Measurements from ENCODE around the gene NINJ1. TPM values are rescaled to one million over a fixed set of nuclear protein-coding genes. Genes with fewer than 3 reads are reported as not detected.

NINJ1 gene
- total and polyA plus RNA-seq, 2 of the 13 experiments (the other 11 are each of a cell fraction or from before 2014, with no cell fraction given), result 81.2 to 92.1 TPM

- ATAC-seq (no peak), DNase-seq (ENCODE audit: low spot score) (no peak), FAIRE-seq (no peak)
- Histone ChIP-seq H3K27ac (ENCODE audit: extremely low read length, insufficient read depth, low read length) (no peak overlapping the region), H3K27me3 (ENCODE audit: control insufficient read depth in 1 of 2, insufficient read depth in 2 of 2, low read length in 2 of 2) (peaks cover 5 to 36% of the 10 kb centered on the region in 2 experiments), H3K4me3 (replicated peaks in 1 of 3; ENCODE audit: insufficient read depth in 1 of 3, low read depth in 2 of 3, low read length in 3 of 3) (no peak overlapping the region), H3K4me2 (ENCODE audit: low read depth, low read length) (no peak overlapping the region), H3K9ac (ENCODE audit: insufficient read depth, low read depth, low read length) (no peak overlapping the region), H4K20me1 (ENCODE audit: insufficient read depth, low read length) (no peaks in the 10 kb centered on the region), H3K36me3 (replicated peaks in 1 of 2; ENCODE audit: control insufficient read depth in 1 of 2, insufficient read depth in 2 of 2, low read length in 2 of 2) (no peaks in the 10 kb centered on the region), H2AFZ (ENCODE audit: low read length) (no peak overlapping the region), H3K9me3 (ENCODE audit: low read length) (no peaks in the 10 kb centered on the region), H3K79me2 (ENCODE audit: insufficient read depth, low read length) (no peaks in the 10 kb centered on the region), H3K4me1 (ENCODE audit: insufficient read depth, low read length) (peaks cover 23% of the 10 kb centered on the region)
- no TSS peak for BruUV-seq (replicated peaks)
- CTCF ChIA-PET (ENCODE audit: low intra/inter-chr PET ratio, low total read pairs), result no interaction called here
- intact Hi-C loops (cut with micrococcal nuclease; ENCODE audit: unreplicated experiment) (no loop called here), in situ Hi-C loops (cut with HindIII; ENCODE audit: extremely low pct_ligation_motif_present, low pct_unique_long_range_greater_than_20kb) (loop anchor here (25.0 kb wide), 1 partner anchor 264 kb away; no protein-coding TSS in a partner anchor)
- POLR2A ChIA-PET, result no interaction called here
- TF ChIP-seq ZBTB21 (CRISPR knock-in tag; IDR thresholded peaks at IDR 0.05) (no peak), SKIL (CRISPR knock-in tag; IDR thresholded peaks at IDR 0.05; ENCODE audit: borderline replicate concordance) (no peak), MNT (IDR thresholded peaks at IDR 0.05) (peak; percentile 29; the same call in 1 of the 2 replicates), BCL6 (CRISPR knock-in tag; IDR thresholded peaks at IDR 0.05) (peak; percentile 41; the same call in 1 of the 2 replicates), ZBTB39 (CRISPR knock-in tag; IDR thresholded peaks at IDR 0.05) (no peak), ZNF687 (CRISPR knock-in tag; IDR thresholded peaks at IDR 0.05) (0 out of 2 replicates have a peak, but pooled peaks have one; percentile 12)
- 51% methylated on average over 13 of the region's 20 CpGs for WGBS (ENCODE audit: low lambda C conversion rate)
Observed at GRCh38 chr9:93172666-93173364, 38.8 kb upstream of the NINJ1 start.
